Activated CD8-positive, alpha-beta T cell treated with anti-CD3 and anti-CD28 coated beads for 36 hours (primary cell): ENCODE data around the gene PRRX2. TPM values are rescaled to one million over a fixed set of nuclear protein-coding genes. Genes with fewer than 3 reads are reported as not detected.

Experiments used
- ATAC-seq: fragments of 200-7000 bp; cut with Tn5 transposase; one replicate; pipeline ENCODE4 v1.10.0; 2021; ENCODE audit warnings: mild to moderate bottlenecking, moderate library complexity
- CTCF ChIA-PET: fragments of 350-600 bp; sonication (Branson Sonifier 250); formaldehyde crosslinking; loops from one replicate; lab custom pipeline; 2021; ENCODE audit warnings: antibody characterized with exemption; lab: Charles Lee
- POLR2A ChIA-PET: fragments of 350-600 bp; sonication (Branson Sonifier 250); formaldehyde crosslinking; loops from one replicate; lab custom pipeline; 2021; ENCODE audit warnings: antibody characterized with exemption; lab: Charles Lee
- DNase-seq: peaks from one replicate; pipeline ENCODE4 v3.0.0-alpha.2; 2020
- H3K27ac Mint-ChIP-seq: one replicate; pipeline ENCODE4 v1.8.0; 2021; ENCODE audit warnings: mild to moderate bottlenecking, mixed read lengths
- H3K27me3 Mint-ChIP-seq: one replicate; pipeline ENCODE4 v1.8.0; 2021; ENCODE audit warnings: mixed read lengths
- H3K36me3 Mint-ChIP-seq: one replicate; pipeline ENCODE4 v1.8.0; 2021; ENCODE audit warnings: low read depth, mixed read lengths
- H3K4me1 Mint-ChIP-seq: one replicate; pipeline ENCODE4 v1.8.0; 2021; ENCODE audit warnings: low read depth, mixed read lengths
- H3K4me3 Mint-ChIP-seq: one replicate; pipeline ENCODE4 v1.8.0; 2021; ENCODE audit warnings: mild to moderate bottlenecking, moderate library complexity, mixed read lengths
- H3K9me3 Mint-ChIP-seq: one replicate; pipeline ENCODE4 v1.8.0; 2021; ENCODE audit warnings: mixed read lengths
- CTCF ChIP-seq: fragments of 200-600 bp; IDR thresholded peaks from one replicate; pipeline ENCODE4 v1.8.0; 2022; ENCODE audit warnings: antibody characterized with exemption, mild to moderate bottlenecking
- intact Hi-C: fragments of 100-400 bp; cut with micrococcal nuclease; formaldehyde crosslinking; loops from one replicate; pipeline ENCODE4 v1.10.0; 2022
- total RNA-seq, 2 experiments: library from RNA; stranded (reverse); gene quantifications; one replicate each; pipeline ENCODE4 v1.2.3, GENCODE V29; 2021

Gene PRRX2
- total RNA-seq, 2 experiments from 2014 or later: 0.85 to 1.2 TPM

- Mint-ChIP-seq H3K27me3 (peaks cover 13% of the 10 kb centered on the region), H3K4me1 (peaks cover 7% of the 10 kb centered on the region), H3K4me3 (peak overlapping the region; percentile 44), H3K27ac (no peak overlapping the region), H3K9me3 (no peaks in the 10 kb centered on the region), H3K36me3 (no peaks in the 10 kb centered on the region)
- ChIA-PET CTCF (interaction anchor here (1.4 kb wide), 1 partner anchor 522 kb away, joined by 4 read pairs; no protein-coding TSS in a partner anchor), POLR2A (interaction anchor here (0.7 to 1.3 kb wide), 2 partner anchors 32 to 379 kb away, joined by 3 to 4 read pairs; no protein-coding TSS in a partner anchor)
- intact Hi-C loops: no loop called here
- TF ChIP-seq CTCF: no peak
- peak; percentile 64 for ATAC-seq
- DNase-seq: peak; percentile 29
Measured at GRCh38 chr9:129664746-129665388, 580 bp upstream of the PRRX2 start.

DNA sequence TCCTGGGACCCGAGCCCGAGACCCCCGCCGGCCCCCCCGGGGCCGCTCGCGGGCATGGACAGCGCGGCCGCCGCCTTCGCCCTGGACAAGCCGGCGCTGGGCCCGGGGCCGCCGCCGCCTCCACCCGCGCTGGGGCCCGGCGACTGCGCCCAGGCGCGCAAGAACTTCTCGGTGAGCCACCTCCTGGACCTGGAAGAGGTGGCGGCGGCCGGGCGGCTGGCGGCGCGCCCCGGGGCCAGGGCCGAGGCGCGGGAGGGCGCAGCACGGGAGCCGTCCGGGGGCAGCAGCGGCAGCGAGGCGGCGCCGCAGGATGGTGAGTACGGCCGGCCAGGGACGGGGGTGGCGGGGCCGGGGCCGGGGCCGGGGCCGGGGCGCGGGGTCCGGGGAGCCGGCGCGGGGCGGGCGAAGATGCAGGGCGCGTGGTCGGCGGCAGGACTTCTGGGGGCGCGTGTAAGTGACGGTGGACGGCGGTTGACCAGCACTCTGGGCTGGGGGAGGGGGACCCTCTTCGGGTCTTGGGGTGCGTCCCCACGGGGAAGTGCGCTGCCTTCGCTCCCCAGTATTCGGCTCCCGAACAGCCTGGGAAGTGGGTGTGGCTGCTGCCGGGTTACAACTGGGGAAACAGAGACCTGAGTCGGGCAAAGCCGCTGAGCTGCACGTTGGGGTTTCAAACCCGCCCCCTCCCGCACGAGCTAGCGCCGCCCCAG lies 520 bp downstream of the PRRX2 start:
- Mint-ChIP-seq H3K27me3 (peaks cover 13% of the 10 kb centered on the region), H3K4me1 (peaks cover 7% of the 10 kb centered on the region), H3K36me3 (no peaks in the 10 kb centered on the region), H3K9me3 (no peaks in the 10 kb centered on the region), H3K27ac (no peak overlapping the region), H3K4me3 (peak overlapping the region; percentile 31)
- DNase-seq (peak; percentile 12), ATAC-seq (peak; percentile 18)
- ChIA-PET CTCF (interaction anchor here (1.4 kb wide), 1 partner anchor 523 kb away, joined by 4 read pairs; no protein-coding TSS in a partner anchor), POLR2A (interaction anchor here (1.3 kb wide), 1 partner anchor 31 kb away, joined by 4 read pairs; no protein-coding TSS in a partner anchor)
- intact Hi-C loops: no loop called here
- no peak for TF ChIP-seq CTCF

DNA sequence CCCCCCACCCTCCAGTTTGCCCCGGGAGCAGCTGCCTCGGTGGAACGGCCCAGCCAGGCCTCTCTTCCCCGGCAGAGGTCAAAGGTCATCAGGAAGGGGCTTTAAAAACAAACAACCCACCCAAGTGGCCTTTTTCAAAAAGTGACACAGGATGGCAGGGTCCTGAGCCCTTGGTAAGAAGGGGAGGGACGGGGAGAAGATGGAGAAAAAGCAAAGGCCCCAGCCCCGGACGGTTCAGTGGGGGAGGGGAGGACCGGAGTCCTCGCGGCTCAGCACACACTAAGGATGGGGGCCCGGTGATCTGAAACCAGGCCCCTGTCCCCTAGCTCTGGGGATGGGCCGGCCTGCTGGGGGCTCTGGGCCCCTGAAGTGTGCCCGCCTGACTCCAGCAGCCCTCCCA lies 1.1 kb downstream of the PRRX2 start:
- Mint-ChIP-seq H3K4me1 (peaks cover 7% of the 10 kb centered on the region), H3K36me3 (no peaks in the 10 kb centered on the region), H3K4me3 (no peak overlapping the region), H3K27me3 (peaks cover 13% of the 10 kb centered on the region), H3K27ac (no peak overlapping the region), H3K9me3 (no peaks in the 10 kb centered on the region)
- no peak for TF ChIP-seq CTCF
- CTCF ChIA-PET: interaction anchor here (1.1 kb wide), 1 partner anchor 60 kb away, joined by 5 read pairs; no protein-coding TSS in a partner anchor
- intact Hi-C loops: no loop called here
- POLR2A ChIA-PET: interaction anchor here (1.3 kb wide), 1 partner anchor 30 kb away, joined by 4 read pairs; no protein-coding TSS in a partner anchor
- ATAC-seq (no peak), DNase-seq (no peak)

DNA sequence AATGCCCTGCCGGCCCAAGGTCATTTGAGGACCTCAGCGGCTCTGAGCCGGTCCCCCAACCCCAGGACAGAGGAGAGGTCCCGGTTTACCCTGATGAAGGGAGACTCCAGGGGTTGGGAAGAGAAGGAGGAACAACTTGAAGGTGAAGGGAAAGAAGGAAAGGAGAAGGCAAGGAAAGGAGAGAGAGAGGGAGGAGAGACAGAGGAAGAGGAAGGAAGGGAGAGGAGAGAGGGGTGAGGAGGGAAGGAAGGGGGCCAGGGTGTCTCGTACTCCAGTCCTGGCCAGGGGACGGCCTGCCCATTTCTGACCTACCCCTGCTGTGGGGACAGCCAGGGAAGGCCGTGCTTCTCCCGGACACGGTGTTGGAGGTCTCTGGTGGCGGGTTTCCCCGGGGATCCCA lies 1.9 kb downstream of the PRRX2 start:
- no peak for TF ChIP-seq CTCF
- Mint-ChIP-seq H3K4me3 (no peak overlapping the region), H3K4me1 (peaks cover 7% of the 10 kb centered on the region), H3K36me3 (no peaks in the 10 kb centered on the region), H3K9me3 (no peaks in the 10 kb centered on the region), H3K27ac (no peak overlapping the region), H3K27me3 (peaks cover 13% of the 10 kb centered on the region)
- DNase-seq (no peak), ATAC-seq (no peak)
- ChIA-PET CTCF (interaction anchor here (0.6 to 1.1 kb wide), 2 partner anchors 60 to 70 kb away, joined by 3 to 5 read pairs; no protein-coding TSS in a partner anchor), POLR2A (no interaction called here)
- intact Hi-C loops: no loop called here

DNA sequence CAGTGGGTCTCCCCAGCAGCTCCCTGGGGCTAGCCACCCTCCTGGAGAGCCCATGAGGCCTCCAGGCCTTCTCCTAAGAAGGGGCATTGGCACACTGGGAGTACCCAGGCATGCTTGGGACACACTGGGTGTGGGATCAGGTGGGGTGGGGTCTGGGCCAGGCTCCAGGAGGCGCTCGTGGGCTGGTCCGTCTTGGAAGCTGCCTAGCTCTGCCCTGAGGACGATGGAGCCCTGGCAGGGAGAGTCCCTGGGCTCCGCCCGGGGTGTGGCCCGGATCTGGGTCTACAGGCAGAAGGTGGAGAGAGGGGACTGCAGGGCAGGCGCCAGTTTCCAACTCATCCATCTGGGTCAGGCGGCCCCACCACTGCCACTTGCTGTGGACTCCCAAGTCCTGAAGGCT lies 2.4 kb downstream of the PRRX2 start:
- DNase-seq: no peak
- H3K27me3 Mint-ChIP-seq: peaks cover 13% of the 10 kb centered on the region
- ChIA-PET CTCF (interaction anchor here (0.6 to 1.1 kb wide), 2 partner anchors 59 to 70 kb away, joined by 3 to 5 read pairs; no protein-coding TSS in a partner anchor), POLR2A (no interaction called here)
- H3K4me1 Mint-ChIP-seq: peaks cover 7% of the 10 kb centered on the region
- H3K36me3 Mint-ChIP-seq: no peaks in the 10 kb centered on the region
- no peak overlapping the region for H3K4me3 Mint-ChIP-seq
- H3K9me3 Mint-ChIP-seq: no peaks in the 10 kb centered on the region
- TF ChIP-seq CTCF: no peak
- intact Hi-C loops: no loop called here
- no peak overlapping the region for H3K27ac Mint-ChIP-seq
- ATAC-seq: no peak
